Activated CD8-positive, alpha-beta memory T cell treated with anti-CD3 and anti-CD28 coated beads for 4 hours (primary cell): ENCODE measurements around the gene FAM216A.
"Not testable (repeated sequence)": the region's sequence is repeated elsewhere in the genome, so short reads cannot be mapped to it uniquely, and the experiment has no call there.

Experiments used
- DNase-seq, 2 donors: peaks; one replicate each; pipeline ENCODE4 v3.0.0-alpha.2; 2020; ENCODE audit warnings: low read depth in 2 of 2

Gene FAM216A

DNA sequence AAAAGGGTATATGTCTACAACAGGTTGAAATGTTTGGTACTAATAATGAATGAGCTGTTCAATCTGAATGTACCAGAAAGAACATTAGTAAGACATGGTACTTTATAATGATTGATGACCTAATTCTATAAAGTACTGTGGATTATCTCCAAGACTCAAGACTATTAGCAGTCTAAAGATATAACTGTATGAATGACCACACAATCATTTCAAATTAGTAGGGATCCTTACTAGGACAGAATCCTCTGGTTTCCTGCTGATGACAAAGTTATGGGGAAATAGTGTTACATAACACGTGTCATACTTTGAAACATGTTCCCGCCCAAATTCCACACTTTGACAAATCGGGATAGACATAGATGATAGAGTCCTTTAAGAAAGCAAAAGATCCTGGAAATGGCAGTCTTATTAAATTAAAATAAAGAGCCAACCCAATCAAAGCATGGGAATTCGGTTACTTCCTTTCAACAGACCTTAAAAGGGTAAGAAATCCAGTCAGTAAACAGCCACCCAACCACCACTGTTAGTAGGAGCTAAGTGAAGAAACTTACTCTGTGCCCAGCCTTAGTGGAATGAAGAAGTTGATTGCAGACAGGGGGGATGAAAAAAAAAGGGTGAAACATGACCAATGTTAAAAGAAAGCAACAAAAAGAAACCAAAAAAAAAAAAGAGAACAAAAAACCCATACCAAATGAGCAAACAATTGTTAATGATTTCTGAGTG lies 30.5 kb downstream of the FAM216A start:
- DNase-seq, result no peak

DNA sequence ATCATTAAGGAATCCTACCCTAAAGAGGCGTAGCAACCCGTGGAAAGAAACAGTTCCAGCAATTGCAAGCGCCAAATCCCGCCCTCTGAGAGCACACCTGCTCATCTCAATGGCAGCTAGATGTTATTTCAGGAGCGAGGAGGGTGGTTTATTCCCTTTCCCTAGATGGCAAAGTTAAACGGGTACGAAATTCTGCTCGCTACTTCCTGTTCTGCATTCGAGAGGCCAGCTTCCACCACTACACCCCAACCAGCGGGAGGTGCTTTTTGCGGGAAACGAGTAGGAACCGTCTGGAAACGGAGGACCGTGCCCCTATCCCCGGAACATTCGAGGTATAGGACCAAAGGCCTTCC lies 32.7 kb downstream of the FAM216A start:
- no peak for DNase-seq

DNA sequence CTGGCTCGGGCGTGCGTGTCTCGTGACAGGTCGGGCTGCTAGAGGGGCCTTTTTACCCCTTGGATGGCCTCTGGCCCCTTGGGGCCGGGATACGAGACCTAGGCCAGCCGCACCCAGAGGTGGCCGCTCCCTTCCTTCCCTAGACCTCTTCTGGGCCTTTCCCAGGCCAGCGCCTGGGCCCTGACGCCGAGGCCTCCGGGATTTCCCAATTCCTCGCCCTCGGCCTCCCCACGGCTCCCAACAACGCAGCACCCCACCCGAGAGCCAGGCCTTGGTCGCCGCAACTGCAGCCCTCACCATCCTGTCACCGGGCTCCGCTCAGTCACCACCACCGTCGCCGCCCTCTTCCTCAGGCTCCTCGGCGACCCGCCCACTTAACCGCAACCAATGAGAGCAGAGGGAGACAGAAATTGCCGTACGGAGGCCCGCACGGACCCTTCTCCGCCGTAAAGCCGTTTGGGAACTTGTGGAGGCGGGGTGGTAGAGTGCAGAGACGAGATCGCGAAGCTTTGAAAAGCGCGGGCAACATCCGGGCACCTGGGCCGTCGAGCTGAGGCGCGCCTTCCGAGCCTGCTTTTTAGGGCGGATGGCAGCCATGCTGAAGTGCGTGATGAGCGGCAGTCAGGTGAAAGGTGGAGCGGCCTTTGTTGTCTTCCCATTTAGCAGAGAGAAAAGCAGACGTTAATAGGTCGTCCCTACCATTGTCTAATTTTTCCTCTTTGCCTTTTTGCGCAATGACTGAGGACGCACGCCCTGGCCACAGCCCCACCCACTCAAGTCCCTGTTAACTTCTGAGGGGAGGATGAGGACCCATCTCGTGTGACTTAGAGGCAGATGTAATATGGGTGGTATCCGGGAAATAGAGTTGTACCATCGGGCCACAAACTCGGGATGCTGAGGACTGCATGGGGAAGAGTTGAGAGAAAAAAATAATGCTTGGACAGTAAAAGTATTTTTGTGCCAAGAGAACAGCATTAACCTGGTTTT lies 33.4 kb downstream of the FAM216A start, which contains the start of the genes RAD9B and VPS29:
Gene RAD9B (plus strand): TSS at position 580 of the 987 bp plus-strand sequence. CDS start 7 bp downstream, at position 587.
Gene VPS29 (minus strand): TSS at position 360 of the 987 bp plus-strand sequence. CDS start 60 bp downstream, at position 300.
- DNase-seq, result peak; percentile 98 to 99

DNA sequence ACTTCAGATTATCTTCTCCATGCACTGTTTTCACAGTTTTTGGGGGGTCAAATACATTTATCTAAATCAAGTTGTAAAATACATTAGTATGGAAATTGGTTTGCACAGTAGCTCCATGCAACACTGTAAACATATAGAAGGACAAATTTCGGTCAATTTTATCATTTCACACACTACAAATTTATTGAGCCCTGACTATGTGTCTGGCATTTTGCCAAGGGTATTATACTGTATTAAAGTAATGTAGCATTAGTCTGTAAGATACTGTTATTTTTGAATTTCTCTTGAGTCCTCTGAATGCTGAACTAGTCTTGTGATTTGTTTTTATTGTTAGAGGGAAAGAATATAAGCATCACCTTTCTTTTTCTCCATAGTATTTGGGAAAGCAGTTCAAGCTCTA lies 34.8 kb downstream of the FAM216A start:
- no peak for DNase-seq

DNA sequence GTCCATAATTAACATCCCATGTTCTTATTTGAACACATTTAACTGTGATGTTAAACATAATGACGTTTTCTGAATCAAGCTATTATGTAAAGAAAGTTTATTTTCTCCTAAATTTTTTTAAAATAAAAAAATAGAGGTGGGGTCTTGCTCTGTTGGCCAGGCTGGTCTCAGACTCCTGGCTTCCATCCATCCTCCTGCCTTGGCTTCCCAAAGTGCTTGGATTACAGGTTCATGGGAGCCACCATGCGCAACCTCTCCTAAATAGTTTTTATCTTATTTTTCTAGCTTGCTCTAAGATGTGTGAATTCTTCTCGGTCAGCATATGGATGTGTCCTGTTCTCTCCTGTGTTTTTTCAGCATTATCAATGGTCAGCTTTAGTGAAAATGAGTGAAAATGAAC lies 36.7 kb downstream of the FAM216A start:
- no peak for DNase-seq

DNA sequence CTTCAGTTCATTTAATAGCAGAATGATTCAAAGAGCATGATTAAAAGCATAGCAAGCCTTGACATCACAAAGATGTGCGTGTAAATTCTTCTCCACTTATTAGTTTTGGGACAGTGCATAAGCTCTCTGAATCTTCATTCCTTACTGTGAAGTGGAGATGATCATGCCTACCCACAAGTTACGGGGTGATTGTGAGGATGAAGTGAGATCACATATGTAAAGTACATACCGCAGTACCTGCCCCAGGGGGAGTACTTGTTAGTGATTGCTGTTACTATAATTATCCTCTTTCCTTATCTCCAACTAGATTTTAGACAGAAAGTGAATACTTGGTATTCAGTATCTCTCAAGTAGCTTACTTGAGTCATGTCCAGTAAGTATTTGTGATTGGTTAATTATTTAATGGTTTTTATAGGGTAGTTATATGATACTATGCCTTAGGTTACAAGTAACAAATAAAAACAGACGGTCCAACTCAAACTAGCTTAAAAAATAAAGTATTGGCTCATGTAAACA lies 39.5 kb downstream of the FAM216A start:
- DNase-seq, result no peak

DNA sequence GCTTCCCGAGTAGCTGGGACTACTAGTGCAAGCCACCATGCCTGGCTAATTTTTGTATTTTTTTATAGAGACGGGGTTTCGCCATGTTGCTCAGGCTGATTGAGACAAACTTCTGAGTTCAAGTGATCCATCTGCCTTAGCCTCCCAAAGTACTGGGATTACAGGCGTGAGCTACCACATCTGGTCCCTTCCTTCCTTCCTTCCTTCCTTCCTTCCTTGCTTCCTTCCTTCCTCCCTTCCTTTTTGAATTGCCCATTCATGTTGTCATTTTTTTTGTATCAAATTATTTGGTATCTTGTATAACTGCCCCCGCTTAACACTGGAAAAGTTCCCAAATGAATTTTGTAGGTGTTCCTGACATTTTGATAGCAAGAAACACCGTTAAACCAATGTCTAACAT lies 45.2 kb downstream of the FAM216A start:
- DNase-seq, result no peak

DNA sequence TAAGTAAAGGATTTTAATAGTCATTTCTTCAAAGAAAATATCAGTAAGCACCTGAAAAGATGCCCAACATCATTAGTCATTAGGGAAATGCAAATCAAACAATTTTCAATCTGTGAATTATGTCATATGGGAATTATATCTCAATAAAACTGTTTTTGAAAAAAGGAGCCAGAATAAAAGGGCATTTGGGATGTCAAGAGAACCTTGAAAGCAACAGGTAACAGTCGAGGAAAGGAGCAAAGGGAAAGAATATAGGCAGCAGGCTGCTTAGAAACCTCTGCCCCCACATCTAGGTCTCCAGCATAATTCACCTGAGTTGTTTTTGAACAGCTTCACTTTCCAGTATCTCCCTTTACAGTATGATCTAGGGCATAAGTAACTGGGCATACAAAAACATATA lies 45.7 kb downstream of the FAM216A start:
- DNase-seq, result no peak

DNA sequence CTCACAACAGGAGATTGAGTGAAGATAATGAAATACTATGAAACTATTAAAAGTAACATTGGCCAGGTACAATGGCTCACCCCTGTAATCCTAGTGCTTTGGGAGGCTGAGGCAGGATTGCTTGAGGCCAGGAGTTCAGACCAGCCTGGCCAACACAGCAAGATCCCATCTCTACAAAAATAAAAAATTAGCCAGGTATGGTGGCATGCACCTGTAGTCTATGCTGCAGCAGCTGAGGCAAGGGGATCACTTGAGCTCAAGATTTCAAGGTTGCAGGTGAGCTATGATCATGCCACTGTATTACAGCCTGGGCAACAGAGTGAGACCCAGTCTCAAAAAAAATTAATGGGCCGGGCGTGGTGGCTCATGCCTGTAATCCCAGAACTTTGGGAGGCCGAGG lies 48.4 kb downstream of the FAM216A start:
- no peak for DNase-seq

DNA sequence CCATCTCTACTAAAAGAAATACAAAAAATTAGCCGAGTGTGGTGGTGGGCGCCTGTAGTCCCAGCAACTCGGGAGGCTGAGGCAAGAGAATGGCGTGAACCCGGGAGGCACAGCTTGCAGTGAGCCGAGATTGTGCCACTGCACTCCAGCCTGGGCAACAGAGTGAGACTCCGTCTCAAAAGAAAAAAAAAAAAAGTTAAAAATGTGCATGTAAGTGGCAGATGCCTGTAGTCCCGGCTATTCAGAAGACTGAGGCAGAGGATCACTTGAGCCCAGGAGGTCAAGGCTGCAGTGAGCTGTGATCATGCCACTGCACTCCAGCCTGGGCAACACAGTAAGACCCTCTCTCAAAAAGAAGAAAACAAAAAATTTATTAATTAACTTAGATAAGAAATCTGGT lies 49.4 kb downstream of the FAM216A start:
- DNase-seq, result not testable (repeated sequence)

DNA sequence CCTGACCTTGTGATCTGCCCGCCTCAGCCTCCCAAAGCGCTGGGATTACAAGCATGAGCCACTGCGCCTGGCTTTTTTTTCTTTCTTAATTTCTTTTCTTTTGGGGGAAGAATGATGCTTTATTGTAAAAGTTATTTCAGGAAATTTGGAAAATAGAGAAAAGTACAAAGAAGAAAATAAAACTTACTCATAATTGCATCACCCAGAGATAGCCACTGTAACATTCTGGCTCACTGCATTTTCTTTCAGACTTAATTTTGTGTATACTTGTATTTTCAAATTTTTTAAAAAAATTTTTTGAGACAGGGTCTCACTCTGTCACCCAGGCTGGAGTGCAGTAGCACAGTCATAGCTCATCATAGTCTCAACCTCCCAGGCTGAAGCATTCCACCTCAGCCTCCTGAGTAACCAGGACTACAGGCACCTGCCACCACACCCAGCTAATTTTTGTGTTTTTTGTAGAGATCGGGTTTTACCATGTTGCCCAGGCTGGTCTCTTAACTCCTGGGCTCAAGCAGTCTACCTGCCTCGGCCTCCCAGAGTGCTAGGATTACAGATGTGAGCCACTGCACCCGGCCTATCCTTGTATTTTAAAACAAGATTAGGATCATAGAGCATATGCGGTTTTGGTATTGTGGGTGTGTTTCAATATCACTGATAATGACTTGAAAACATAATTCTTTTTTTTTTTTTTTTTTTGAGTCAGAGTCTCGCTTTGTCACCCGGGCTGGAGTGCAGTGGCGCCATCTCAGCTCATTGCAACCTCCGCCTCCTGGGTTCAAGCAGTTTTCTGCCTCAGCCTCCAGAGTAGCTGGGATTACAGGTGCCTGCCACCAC lies 52.4 kb downstream of the FAM216A start:
- not testable (repeated sequence) for DNase-seq

DNA sequence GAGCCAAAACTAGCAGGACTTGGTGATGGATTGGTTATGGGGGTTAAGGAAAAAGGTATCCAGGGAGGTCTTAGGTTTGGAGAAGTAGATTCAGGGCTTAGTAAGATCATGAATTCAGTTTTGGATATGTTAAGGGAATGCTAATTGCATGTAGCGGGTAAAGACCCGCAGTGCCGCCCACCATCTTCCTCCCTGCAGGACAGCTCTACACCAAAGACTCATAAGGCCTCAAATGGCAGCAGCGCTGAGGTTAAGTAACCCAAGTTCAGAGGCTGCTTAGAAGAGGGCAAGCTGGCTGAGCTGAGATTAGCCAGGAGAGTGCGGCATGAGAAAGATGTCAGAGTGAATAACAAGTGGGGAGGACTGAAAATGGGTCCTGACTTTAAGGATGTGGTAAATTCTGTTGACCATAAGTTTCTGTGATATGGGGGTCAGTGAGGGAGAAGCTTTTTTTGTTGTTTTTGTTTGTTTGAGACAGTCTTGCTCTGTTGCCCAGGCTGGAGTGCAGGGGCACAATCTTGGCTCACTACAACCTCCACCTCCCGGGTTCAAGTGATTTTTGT lies 59.7 kb downstream of the FAM216A start:
- DNase-seq, result no peak

DNA sequence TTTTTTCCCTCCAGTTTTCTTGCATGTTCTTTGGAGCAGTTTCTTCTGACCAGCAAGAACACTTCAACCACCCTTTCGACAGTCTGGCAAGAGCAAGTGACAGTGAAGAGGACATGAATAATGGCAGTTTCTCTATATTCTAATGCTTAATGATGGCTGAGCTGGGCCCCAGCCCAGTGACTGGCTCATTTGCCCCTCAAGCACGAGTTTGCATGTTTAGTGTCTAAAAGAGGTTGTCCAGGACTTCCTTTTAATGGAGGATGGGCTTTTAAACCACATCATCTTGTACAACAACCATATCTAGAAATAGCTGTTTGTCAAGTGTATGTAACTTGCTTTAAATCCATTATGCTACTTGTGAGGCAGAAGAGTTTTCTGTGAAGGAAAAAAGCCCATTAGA lies 61.9 kb downstream of the FAM216A start:
- DNase-seq, result no peak

DNA sequence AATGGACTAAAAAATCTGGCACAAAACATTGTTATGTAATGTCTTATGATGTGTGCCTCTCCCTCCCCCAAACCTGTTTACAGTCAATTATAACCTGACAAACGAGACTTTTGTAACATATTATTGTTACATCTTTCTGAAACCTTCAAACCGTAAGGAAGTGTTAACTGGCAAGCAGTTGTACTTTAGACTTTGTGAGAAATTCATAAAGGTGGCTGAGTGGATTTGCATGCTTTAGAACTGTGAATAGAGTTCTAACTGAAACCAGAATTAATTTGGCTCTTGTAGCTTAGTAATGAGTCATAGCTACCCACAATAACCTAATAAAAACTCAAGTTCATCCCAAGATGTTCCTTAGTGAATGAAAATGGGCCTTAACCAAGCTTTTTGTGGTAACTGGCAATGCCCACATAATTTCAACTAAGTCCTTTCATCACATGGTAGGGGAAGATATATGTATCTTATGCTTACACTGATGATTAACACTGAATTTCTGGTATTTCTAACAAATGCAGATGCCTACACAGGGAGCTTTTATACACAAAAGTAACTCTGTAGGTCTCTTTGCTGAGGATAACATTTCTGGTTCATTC lies 63.2 kb downstream of the FAM216A start:
- no peak for DNase-seq

DNA sequence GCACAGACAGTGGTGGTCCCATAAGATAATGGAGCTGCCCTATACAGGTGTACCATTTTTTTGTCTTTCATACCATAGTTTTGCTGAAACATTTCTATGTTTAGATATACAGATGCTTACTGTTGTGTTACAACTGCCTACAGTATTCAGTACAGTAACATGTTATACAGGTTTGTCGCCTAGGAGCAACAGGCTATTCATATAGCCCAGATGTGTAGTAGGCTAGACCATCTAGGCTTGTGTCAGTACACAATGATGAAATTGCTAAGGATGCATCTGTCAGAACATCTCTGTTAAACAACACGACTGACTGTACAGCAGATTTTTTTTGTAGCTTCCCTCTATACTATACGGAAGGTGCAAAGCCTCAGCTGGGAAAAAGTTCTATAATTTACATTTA lies 64.0 kb downstream of the FAM216A start:
- DNase-seq, result no peak

DNA sequence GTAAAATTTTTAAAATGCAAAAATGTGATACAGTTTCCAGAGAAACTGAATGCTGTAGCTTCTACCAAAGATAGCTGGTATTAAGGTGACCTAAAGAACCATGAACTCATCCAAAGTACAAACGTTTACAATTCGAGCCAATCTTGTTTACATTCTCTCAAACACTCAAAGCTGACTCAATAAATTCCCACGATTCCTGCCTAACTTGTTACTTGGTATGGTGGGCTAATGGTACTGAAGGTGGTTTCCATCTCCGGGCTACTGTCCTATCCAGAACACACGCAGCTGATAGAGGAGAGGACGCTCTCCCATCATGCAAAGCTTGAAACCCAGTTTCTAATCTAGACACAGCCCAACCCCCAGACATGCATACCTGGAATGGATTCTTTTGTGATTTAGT lies 65.0 kb downstream of the FAM216A start:
- DNase-seq, result no peak

DNA sequence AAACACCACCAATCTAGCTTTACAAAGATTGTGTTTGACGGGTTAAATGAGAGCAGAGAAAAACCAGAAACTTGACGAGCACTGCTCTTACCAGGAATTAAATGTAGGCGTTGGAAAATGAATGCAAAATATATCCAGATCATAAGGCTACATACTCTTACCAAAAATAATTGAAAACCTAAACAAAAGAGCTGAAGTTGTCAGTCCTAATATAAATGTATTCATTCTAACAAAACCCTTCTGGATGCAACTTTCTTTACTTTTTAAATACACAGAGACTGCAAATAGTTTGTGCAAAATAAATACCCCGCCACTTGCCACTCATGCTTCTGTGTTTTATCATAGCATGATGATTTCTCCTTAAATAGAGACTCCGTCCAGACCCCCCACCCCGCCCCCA lies 66.2 kb downstream of the FAM216A start:
- DNase-seq, result no peak

DNA sequence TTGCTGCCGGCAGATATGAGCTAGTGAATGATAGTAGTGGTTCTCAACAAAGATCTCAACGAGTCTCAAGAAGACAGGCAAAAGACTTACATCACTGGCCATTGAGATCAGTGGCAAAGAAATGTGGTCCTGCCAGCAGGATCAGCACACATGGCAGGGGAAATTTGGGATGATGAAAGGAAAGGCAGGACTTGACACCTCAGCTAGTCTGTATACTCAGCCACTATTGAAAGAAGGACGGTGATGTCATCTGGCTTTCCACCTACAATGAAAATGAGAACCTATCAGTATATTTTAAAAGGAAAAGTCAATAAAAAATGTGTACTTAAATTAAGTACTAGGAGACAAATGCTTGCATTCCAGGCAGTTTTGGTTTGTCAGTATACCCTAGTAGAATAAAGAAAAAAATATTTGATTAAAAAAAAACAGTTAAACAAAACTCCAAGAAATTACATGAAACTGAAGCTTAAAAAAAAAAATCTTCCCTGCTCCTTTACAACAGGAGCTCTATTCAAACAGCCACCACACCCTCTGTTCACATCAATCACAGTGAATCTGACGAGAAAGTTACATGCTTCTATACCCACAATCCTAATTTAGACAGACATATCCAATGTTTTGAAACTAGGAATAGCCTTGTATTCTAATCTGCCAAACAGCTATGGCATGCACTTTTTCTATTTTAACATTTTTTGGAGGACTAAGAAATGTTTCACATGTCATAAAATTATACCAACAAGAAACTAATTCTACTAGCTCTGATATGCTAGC lies 68.4 kb downstream of the FAM216A start:
- DNase-seq, result no peak

DNA sequence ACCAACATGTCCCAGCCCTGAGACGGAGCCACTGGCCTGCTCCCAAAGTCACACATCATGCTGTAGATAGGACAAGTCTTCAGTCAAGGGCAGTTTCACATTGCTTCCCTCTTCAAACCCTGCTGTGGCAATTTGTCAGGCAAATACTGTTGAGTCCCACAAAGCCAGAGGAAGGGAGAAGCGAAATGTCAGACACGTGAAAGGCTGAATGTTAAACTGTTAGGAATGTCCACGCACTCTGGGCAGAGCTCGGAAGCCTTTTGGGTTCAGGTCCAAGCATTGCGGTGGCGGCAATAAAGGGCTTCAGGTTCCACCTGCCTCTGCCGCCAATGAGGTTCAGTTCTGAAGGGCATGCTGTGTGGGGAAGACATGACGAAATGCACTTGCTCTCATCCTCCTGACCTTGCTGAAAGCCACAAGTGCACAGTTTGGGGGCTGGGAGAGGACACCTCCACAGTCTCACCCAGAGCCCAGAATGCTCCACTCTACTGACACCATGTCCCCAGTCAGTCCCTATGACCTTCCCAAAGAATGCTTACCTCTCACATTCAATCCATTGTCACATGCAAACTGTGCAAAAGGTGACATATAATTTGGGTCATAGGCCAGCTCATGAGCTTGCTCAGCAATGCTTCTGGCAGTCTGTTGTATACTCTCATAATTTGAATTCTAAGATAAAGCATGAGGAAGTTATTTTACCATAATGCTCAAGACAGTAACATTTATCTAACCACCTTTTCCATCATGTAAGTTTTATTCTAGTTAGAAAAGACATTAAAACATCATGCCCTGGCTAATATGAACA lies 69.2 kb downstream of the FAM216A start:
- no peak for DNase-seq
